Natural killer cell (primary cell): ENCODE results near the gene MCM7. TPM values are rescaled to one million over a fixed set of nuclear protein-coding genes. Genes with fewer than 3 reads are reported as not detected.

Experiments used
- ATAC-seq, 3 donors: fragments of 150-1000 bp in 2 of 3; fragments of 200-7000 bp in 1 of 3; cut with Tn5 transposase; 1 replicate in 1 of 3; 2 replicates in 2 of 3; pipeline ENCODE4 v1.10.0; 2021; ENCODE audit warnings: mild to moderate bottlenecking in 2 of 3, moderate library complexity in 2 of 3
- DNase-seq, 2 donors: peaks; one replicate each; pipeline versions ENCODE4 v3.0.0 to v3.0.0-alpha.2; 2013 to 2021; ENCODE audit warnings: mixed read lengths in 1 of 2
- H3K27ac ChIP-seq: one replicate; pipeline ENCODE4 v1.5.1; 2013; ENCODE audit warnings: mild to moderate bottlenecking, low read length
- H3K27me3 ChIP-seq: one replicate; pipeline ENCODE4 v1.6.1; 2013; ENCODE audit warnings: low read length; ENCODE audit not compliant: control insufficient read depth, insufficient read depth
- H3K36me3 ChIP-seq: one replicate; pipeline ENCODE4 v1.6.1; 2013; ENCODE audit warnings: low read length; ENCODE audit not compliant: control insufficient read depth, insufficient read depth
- H3K4me1 ChIP-seq: one replicate; pipeline ENCODE4 v1.6.1; 2013; ENCODE audit warnings: low read length; ENCODE audit not compliant: control insufficient read depth, insufficient read depth
- H3K4me3 ChIP-seq: one replicate; pipeline ENCODE4 v1.5.1; 2013; ENCODE audit warnings: low read length
- H3K9me3 ChIP-seq: one replicate; pipeline ENCODE4 v1.6.1; 2013; ENCODE audit warnings: low read length; ENCODE audit not compliant: control insufficient read depth, insufficient read depth
- H3K27ac Mint-ChIP-seq, 2 donors: one replicate each; pipeline ENCODE4 v1.8.0; 2022; ENCODE audit warnings: mild to moderate bottlenecking in 2 of 2, mixed read lengths in 2 of 2, moderate library complexity in 1 of 2
- H3K27me3 Mint-ChIP-seq, 2 donors: one replicate each; pipeline ENCODE4 v1.8.0; 2022; ENCODE audit warnings: low read depth in 2 of 2, mixed read lengths in 2 of 2
- H3K36me3 Mint-ChIP-seq: one replicate; pipeline ENCODE4 v1.8.0; 2022; ENCODE audit warnings: mixed read lengths
- H3K4me1 Mint-ChIP-seq, 2 donors: one replicate each; pipeline ENCODE4 v1.8.0; 2022; ENCODE audit warnings: mixed read lengths in 2 of 2
- H3K4me3 Mint-ChIP-seq: one replicate; pipeline ENCODE4 v1.8.0; 2022; ENCODE audit warnings: mild to moderate bottlenecking, moderate library complexity, mixed read lengths
- H3K9me3 Mint-ChIP-seq, 2 donors: one replicate each; pipeline ENCODE4 v1.8.0; 2022; ENCODE audit warnings: mixed read lengths in 2 of 2
- CTCF ChIP-seq: fragments of 200-600 bp; IDR thresholded peaks from one replicate; pipeline ENCODE4 v1.8.0; 2022; ENCODE audit warnings: antibody characterized with exemption
- WGBS: methylation state at CpG from one replicate; pipeline ENCODE4 v1.1.7; 2013; ENCODE audit warnings: missing lambda C conversion rate; ENCODE audit not compliant: insufficient coverage; 5-methylcytosine and 5-hydroxymethylcytosine counted together
- intact Hi-C: fragments of 100-400 bp; cut with micrococcal nuclease; formaldehyde crosslinking; loops from one replicate; pipeline ENCODE4 v1.14.2; 2022
- total RNA-seq, 4 donors: library from RNA; stranded (reverse); fragments of 120-200 nt in 1 of 4; gene quantifications; one replicate each; pipeline versions ENCODE4 v1.2.3 to v1.2.4, GENCODE V29; 2013 to 2022

The MCM7 gene
- total RNA-seq, 3 donors from 2014 or later (not counting 1 experiment from before 2014, with no cell fraction given), result 112 to 214 (median 137) TPM

DNA sequence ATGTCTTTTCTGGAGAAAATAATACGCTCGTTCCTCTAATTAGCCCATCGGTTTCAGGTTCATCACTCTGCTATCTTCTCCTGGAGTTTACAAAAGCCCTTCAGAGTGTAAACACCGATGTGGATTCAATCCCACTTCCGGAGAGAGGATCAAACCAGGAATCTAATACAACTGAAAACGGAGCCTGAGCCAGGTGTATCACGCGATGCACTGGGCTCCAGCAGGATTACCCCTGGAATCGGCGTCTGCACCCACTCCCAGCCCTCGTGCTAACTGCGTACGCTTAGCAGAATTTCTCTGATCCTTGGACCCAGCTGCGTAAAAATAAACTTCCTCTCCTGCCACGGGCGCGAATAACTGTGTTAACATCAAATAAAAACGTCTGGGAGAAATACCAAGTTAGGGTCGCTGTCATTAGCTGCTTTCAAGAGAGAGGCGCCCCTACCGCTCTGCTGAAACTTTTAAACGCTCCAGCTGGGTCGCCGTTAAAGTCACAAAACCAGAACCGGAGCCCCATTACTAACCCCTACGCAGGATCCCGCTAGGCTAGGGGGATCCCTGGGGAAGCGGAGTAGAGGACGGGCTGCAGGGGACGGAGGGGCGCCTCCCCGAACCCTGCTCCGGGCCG lies 20.2 kb downstream of the MCM7 start:
- Mint-ChIP-seq H3K27me3 (no peaks in the 10 kb centered on the region), H3K27ac (peak overlapping the region; percentile 77 to 83), H3K9me3 (no peaks in the 10 kb centered on the region), H3K4me1 (peaks cover 20 to 37% of the 10 kb centered on the region in 2 donors), H3K36me3 (no peaks in the 10 kb centered on the region), H3K4me3 (peak overlapping the region; percentile 90)
- TF ChIP-seq CTCF, result no peak
- intact Hi-C loops, result loop anchor here (1.0 to 5.0 kb wide), 5 partner anchors 34 to 140 kb away; partner anchors contain the start of genes CNPY4, TAF6 and ZSCAN21
- ATAC-seq, result peak in 1 of 3 donors; percentile 1
- Histone ChIP-seq H3K27ac (peak overlapping the region; percentile 76), H3K27me3 (no peaks in the 10 kb centered on the region), H3K36me3 (peaks cover 10% of the 10 kb centered on the region), H3K4me3 (peak overlapping the region; percentile 71), H3K4me1 (peaks cover 24% of the 10 kb centered on the region), H3K9me3 (no peaks in the 10 kb centered on the region)
- DNase-seq, result no peak
- 1% methylated on average over 34 of the region's 34 CpGs for WGBS

- Histone ChIP-seq H3K9me3 (no peaks in the 10 kb centered on the region), H3K4me1 (peaks cover 24% of the 10 kb centered on the region), H3K36me3 (peaks cover 26% of the 10 kb centered on the region), H3K4me3 (no peak overlapping the region), H3K27me3 (no peaks in the 10 kb centered on the region), H3K27ac (no peak overlapping the region)
- Mint-ChIP-seq H3K27me3 (no peaks in the 10 kb centered on the region), H3K9me3 (no peaks in the 10 kb centered on the region), H3K36me3 (no peaks in the 10 kb centered on the region), H3K4me3 (peak overlapping the region; percentile 18), H3K27ac (peak overlapping the region; percentile 28 to 77), H3K4me1 (peaks cover 20 to 42% of the 10 kb centered on the region in 2 donors)
- DNase-seq, result no peak
- no peak for TF ChIP-seq CTCF
- intact Hi-C loops, result no loop called here
- no peak for ATAC-seq
- WGBS, result 94% methylated on average over 7 of the region's 7 CpGs
Measured at GRCh38 chr7:100079024-100079560, 22.1 kb downstream of the MCM7 start.

DNA sequence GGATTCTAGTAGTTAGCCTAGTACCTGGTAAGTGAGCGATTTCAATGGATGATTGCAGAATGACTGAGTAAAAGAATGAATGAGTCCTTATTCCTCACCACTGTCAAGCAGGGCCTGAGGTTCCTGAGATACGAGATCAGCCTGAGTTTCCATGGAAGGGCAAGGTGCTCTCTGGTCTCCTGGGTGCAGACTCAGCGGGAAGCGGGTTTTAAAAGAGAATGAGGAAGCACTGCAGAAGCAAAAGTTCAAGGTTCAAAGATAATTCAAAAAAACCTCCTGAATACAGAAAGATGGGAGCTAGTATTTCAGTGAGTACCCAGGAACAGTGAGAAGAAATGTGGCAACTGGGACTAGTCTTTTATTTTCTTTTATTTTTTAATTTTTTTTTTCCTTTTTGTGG lies 24.0 kb downstream of the MCM7 start:
- intact Hi-C loops, result no loop called here
- TF ChIP-seq CTCF, result no peak
- Mint-ChIP-seq H3K4me1 (peaks cover 12 to 36% of the 10 kb centered on the region in 2 donors), H3K36me3 (peaks cover 8% of the 10 kb centered on the region), H3K9me3 (peaks cover under 1 to 3% of the 10 kb centered on the region in 2 donors), H3K27ac (no peak overlapping the region), H3K4me3 (peak overlapping the region; percentile 28), H3K27me3 (no peaks in the 10 kb centered on the region)
- H3K36me3 ChIP-seq, result peaks cover 42% of the 10 kb centered on the region
- 98% methylated on average over 4 of the region's 4 CpGs for WGBS
- H3K27ac ChIP-seq, result no peak overlapping the region
- DNase-seq (no peak), ATAC-seq (no peak)
- H3K9me3 ChIP-seq, result peaks cover 10% of the 10 kb centered on the region
- H3K27me3 ChIP-seq, result no peaks in the 10 kb centered on the region
- H3K4me1 ChIP-seq, result peaks cover 17% of the 10 kb centered on the region
- H3K4me3 ChIP-seq, result no peak overlapping the region
